CD4-positive, alpha-beta T cell treated with Interleukin-21 for 1 hour (primary cell): Measurements from ENCODE around the gene DHX57.
"Not testable (repeated sequence)": the region's sequence is repeated elsewhere in the genome, so short reads cannot be mapped to it uniquely, and the experiment has no call there.

ENCODE experiments used
- DNase-seq: peaks from one replicate; pipeline ENCODE4 v3.0.0-alpha.2; 2020

DHX57 gene

GRCh38 chr2:38795016-38795415 is 80.7 kb downstream of the DHX57 start:
- DNase-seq, result not testable (repeated sequence)

- no peak for DNase-seq
Observed at GRCh38 chr2:38794235-38794946, 81.3 kb downstream of the DHX57 start.

DNA sequence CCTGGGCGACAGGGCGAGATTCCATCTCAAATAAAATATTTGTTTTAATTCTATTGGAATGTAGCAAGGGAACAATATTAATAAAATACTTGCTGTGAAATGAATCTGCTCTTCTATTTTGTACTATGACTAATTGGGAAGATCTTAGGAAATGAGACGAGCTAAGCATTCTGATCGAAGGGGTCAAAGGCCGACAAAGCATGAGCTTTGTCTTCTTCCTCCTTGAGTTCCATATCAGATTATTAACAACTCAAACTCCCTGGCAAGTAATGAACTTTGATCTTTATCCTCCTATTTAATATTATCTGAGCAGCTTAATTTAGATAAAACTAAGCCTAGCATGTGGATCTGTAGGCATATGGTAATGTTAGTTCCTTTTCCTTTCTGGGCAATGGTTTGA is 82.2 kb downstream of the DHX57 start:
- no peak for DNase-seq

GRCh38 chr2:38792751-38793150 is 83.0 kb downstream of the DHX57 start:
- no peak for DNase-seq

DNA sequence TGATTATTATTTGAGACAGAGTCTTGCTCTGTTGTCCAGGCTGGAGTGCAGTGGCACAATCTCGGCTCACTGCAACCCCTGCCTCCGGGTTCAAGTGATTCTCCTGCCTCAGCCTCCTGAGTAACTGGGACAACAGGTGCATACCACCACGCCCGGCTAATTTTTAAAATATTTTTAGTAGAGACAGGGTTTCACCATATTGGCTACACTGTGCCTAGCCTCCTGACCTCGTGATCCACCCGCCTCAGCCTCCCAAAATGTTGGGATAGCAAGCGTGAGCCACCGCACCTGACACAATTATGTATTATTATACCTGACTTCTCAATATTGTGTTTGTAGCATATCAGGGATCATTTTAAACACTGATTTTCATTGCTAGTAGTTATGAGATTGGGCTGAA is 83.4 kb downstream of the DHX57 start:
- not testable (repeated sequence) for DNase-seq

DNA sequence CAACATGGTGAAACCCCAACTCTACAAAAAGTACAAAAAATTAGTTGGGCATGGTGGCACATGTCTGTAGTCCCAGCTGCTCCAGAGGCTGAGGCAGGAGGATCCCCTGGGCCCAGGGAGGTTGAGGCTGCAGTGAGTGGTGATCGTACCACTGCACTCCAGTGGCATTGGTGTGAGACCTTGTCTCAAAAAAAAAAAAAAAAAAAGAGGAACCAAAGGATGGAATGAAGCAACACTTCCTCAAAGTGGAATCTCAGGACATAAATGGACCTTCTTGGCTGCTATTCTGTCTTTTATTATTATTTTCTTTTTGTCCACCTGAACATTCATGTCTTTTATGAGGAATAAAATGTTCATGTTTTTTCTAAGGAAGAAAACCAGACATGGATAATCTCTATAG is 84.0 kb downstream of the DHX57 start:
- no peak for DNase-seq

GRCh38 chr2:38789691-38790090 is 86.0 kb downstream of the DHX57 start:
- DNase-seq, result no peak

- DNase-seq, result no peak
Observed at GRCh38 chr2:38788306-38788705, 87.4 kb downstream of the DHX57 start.

DNA sequence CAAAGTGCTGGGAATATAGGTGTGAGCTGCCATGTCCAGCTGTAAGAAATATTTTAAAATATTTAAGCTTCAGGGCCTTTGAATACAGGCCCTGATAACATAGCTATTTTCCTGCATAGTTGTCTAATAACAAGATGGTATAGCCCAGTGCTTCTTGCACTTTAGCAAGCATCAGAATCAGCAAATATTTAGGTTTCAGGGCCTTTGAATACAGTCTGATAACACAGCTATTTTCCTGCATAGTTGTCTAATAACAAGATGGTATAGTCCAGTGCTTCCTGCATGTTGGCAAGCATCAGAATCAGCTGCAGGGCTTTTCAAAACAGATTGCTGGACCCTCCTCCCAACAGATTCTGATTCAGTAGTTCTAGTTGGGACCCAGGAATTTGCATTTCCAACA is 92.1 kb downstream of the DHX57 start:
- DNase-seq, result no peak

DNA sequence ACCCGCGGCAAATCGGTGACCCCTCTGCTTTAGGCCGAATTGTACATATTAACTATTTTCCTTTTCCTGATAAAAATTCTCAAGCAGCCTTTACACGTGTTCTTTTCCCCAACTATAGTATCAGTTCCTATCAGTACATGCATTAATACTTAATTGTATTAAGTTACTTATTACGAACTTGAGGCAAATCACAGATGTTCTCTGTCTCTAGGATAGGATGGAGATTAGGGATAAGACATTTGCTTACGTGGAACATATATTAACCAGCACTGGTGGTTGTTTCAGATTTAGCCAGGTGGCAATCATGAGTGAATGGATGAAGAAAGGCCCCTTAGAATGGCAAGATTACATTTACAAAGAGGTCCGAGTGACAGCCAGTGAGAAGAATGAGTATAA is 97.0 kb downstream of the DHX57 start:
- DNase-seq, result no peak

GRCh38 chr2:38776531-38776930 is 99.2 kb downstream of the DHX57 start:
- no peak for DNase-seq

GRCh38 chr2:38775921-38776225 is 99.9 kb downstream of the DHX57 start:
- no peak for DNase-seq

DNA sequence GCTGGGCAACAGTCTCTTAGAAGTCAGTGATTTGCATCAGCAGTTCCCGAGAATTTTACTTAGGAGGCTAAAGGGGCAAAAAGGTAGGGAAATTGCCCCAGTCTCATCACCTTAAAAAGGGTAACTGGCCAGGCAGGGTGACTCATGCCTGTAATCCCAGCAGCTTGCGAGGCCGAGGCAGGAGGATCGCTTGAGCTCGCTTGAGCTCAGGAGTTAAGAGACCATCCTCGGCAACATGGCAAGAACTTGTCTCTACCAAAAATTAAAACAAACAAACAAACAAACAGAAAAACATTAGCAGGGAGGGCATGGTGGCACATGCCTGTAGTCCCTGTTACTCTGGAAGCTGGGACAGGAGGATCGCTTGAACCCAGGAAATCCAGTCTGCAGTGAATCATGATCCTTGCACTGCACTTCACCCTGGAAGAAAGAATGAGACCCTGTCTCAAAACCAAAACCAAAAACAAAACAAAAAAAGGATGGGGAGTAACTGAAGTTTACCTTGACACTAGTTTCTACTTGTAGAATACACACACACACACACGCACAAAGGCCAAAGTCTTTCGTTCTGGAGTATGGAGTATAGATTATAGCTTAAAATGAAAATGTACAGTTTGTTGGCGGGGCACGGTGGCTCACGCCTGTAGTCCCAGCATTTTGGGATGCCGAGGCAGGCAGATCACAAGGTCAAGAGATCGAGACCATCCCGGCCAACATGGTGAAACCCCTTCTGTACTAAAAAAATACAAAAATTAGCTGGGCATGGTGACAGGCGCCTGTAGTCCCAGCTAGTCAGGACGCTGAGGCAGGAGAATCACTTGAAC is 100.4 kb downstream of the DHX57 start:
- no peak for DNase-seq

GRCh38 chr2:38771632-38772031 is 104.1 kb downstream of the DHX57 start:
- no peak for DNase-seq

GRCh38 chr2:38765551-38765950 is 110.2 kb downstream of the DHX57 start:
- DNase-seq, result no peak

GRCh38 chr2:38765149-38765548 is 110.6 kb downstream of the DHX57 start:
- no peak for DNase-seq

DNA sequence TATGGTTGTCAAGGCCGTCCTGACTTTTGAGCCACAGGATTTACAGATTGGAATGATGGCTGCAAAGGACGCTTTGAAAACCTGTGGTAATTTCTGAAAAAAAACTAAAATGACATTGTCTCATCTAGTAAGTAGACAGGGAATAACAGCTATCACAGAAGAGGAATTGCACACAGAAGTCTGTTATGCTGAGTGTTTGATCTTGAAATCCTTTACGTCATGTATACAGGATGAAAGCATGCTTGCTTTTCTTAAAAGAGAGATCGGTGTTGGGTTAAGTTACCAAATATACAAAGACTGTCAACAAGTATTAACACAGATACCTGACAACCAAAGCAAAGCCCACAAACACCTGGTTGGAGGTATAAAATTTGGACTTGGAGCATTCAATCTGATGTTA is 112.0 kb downstream of the DHX57 start:
- DNase-seq, result no peak

DNA sequence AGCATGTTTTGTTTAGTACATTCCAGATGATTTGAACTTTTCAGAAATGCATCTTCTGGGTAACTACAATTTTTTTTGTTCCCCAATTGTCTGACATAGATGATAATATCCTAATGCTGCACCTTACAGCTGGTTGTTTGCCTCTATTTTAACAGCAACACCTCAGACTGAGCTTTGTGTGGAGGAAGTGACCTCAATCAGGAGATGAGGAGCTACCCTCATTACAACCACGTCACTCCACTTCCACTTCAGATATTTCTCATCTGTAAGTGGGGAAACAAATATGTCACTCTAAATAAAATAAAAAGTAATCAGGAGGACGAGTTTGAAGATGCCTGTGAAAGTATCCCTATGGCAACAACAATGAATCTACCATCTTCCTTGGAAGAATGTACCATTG is 112.5 kb downstream of the DHX57 start:
- no peak for DNase-seq

DNA sequence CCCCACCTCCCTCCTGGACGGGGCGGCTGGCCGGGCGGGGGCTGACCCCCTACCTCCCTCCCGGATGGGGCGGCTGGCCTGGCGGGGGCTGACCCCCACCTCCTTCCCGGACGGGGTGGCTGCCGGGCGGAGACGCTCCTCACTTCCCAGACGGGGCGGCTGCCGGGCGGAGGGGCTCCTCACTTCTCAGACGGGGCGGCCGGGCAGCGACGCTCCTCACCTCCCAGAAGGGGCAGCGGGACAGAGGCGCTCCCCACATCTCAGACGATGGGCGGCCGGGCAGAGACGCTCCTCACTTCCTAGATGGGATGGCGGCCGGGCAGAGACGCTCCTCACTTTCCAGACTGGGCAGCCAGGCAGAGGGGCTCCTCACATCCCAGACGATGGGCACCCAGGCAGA is 119.8 kb downstream of the DHX57 start:
- not testable (repeated sequence) for DNase-seq

DNA sequence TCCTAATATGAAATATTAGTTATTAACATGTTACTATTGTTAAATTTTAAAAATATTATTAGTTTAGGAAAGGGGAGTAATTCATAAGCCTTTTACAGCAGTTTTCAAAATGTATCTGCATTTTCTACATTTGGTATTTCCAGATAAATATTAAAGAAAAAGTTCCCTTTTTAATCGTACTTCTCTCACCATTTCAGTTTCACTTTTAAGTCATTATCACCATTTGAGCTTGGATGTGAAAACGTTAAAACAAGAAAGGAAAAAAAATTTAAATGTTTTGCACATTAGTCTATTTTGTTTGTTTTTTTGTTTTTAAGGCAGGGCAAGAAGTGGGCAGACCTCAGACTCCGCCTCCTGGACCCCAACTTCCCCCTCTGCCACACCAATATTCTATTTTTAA is 121.2 kb downstream of the DHX57 start:
- DNase-seq, result no peak

DNA sequence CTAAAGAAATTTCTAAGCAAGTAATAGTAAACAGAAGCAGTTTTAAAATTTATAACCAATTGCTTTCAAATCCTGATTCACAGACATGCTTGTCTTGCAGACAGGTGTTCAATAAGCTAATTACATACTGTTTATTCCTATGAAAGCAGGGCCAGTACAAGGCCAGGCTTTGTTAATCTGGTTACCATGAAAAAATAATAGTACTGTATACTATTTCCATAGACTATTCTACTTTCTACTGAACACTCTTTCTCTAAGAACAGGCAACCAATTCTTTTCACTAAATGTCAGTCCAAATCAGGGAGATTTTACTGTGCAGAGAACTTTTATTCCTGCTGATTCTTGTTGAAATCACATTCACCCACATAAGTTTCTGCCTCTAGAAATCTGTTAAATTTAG is 121.7 kb downstream of the DHX57 start:
- DNase-seq, result no peak

DNA sequence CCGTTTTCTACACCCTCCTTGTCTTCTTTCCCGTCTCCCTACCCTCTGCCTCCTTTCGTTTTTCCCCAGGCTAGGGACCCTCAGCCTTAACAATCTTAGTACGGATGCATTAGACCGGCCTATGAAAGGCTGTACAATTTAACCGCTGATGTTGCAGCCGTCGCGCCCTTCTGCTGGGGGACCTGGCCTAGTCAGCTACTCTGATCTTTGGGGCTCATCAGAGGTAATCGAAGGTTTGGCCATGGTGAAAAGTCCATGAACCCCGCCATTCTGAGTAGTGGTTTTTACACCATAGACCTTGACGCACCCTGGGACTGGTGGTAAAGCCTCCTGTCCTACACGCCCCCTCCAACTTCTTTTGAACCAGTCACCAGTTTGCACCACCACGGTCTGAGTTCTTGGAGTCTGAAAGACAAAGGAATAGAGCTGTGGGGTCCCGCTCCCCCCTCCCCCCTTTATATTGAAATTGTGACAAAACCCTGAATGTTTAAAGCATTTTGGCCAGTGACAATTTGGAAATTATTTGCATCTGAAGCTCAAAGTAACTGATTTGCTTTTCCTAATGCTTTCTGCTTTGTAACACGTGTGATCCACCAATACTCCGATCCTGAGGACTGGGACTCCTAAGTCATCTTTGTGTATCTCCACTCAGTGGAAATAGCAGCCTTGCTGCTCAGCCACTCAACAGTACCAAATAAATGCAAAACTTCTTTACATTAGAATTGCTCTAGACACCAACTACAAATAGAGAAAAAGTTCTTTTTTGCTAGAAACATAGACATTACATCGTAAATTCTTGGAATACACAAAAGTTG is 123.9 kb downstream of the DHX57 start:
- no peak for DNase-seq

DNA sequence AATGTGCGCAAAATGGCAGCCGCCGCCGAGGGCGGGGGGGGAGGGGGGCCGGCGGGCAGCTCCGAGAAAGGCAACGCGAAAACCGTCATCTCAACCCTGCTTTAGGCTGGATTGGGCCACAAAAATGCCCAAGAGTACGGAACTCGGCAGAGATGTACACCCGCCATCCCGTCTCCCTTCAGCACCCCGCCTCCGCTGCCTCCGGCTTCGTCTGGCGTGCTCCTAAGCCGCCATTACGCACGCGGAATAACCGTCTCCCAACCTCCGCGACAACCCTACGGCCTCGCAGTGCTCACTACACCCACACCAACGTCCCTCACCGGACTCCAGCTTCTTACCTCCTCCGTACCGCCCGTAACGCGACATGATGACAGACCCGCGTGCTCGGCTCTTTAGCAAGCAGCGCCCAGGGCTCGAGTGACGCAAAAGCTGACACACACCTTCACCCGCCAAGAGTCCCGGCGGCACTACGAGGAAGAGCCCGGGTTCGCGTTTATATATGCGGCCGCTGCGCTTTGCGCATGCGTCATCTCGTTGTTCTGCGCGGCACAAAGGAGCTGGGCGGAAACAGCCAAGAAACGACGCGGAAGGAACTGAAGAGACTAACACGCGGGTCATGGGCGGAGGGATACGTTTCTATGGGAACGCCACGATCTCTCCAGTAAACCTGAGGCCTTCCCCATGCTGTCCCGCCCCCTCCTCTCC is 124.7 kb downstream of the DHX57 start, which contains the start of gene SRSF7:
Gene SRSF7, minus strand, starts transcription at position 471 of the 705 bp plus-strand sequence. Its CDS starts 105 bp downstream, at position 366.
- DNase-seq, result peak; percentile 98
